CD4-positive, CD25-positive, alpha-beta regulatory T cell (primary cell): ENCODE data around the gene TOP2B. TPM values are rescaled to one million over a fixed set of nuclear protein-coding genes. Genes with fewer than 3 reads are reported as not detected.

Experiments used
- ATAC-seq, 2 donors: fragments of 150-1000 bp; cut with Tn5 transposase; one replicate each; pipeline ENCODE4 v1.10.0; 2021; ENCODE audit warnings: low read depth in 2 of 2, moderate number of reproducible peaks in 2 of 2, moderate library complexity in 1 of 2
- DNase-seq, 3 donors: peaks; one replicate each; pipeline versions ENCODE4 v3.0.0 to v3.0.0-alpha.2; 2012 to 2022; ENCODE audit warnings: mixed read lengths in 1 of 3
- H3K27ac ChIP-seq: one replicate; pipeline ENCODE4 v1.7.0; 2013; ENCODE audit warnings: mild to moderate bottlenecking, low read length; ENCODE audit not compliant: insufficient read depth, poor library complexity, severe bottlenecking
- H3K27me3 ChIP-seq: one replicate; pipeline ENCODE4 v1.7.0; 2013; ENCODE audit warnings: low read length; ENCODE audit not compliant: control insufficient read depth, insufficient read depth
- H3K36me3 ChIP-seq: one replicate; pipeline ENCODE4 v1.7.0; 2013; ENCODE audit warnings: mild to moderate bottlenecking, low read length, moderate library complexity; ENCODE audit not compliant: control insufficient read depth, insufficient read depth
- H3K4me1 ChIP-seq: 2 replicates; pipeline ENCODE4 v1.7.0; 2013; ENCODE audit warnings: mild to moderate bottlenecking, low read length; ENCODE audit not compliant: insufficient read depth, control insufficient read depth, poor library complexity, severe bottlenecking
- H3K4me3 ChIP-seq: one replicate; pipeline ENCODE4 v1.7.0; 2013; ENCODE audit warnings: low read depth, mild to moderate bottlenecking, low read length, moderate library complexity
- H3K9me3 ChIP-seq, 2 experiments: 1 replicate in 1 of 2; 2 replicates in 1 of 2; pipeline ENCODE4 v1.7.0; 2013; ENCODE audit warnings: low read length in 2 of 2, mild to moderate bottlenecking in 1 of 2, moderate library complexity in 1 of 2; ENCODE audit not compliant: control insufficient read depth in 2 of 2
- H3K27ac Mint-ChIP-seq, 3 donors: one replicate each; pipeline ENCODE4 v1.8.0; 2020 to 2022; ENCODE audit warnings: mild to moderate bottlenecking in 3 of 3, mixed read lengths in 3 of 3, moderate library complexity in 2 of 3
- H3K27me3 Mint-ChIP-seq: one replicate; pipeline ENCODE4 v1.8.0; 2022; ENCODE audit warnings: mild to moderate bottlenecking, mixed read lengths
- H3K36me3 Mint-ChIP-seq: one replicate; pipeline ENCODE4 v1.8.0; 2020; ENCODE audit warnings: mixed read lengths
- H3K4me1 Mint-ChIP-seq, 4 donors: one replicate each; pipeline ENCODE4 v1.8.0; 2020 to 2022; ENCODE audit warnings: mixed read lengths in 4 of 4, mild to moderate bottlenecking in 1 of 4
- H3K4me3 Mint-ChIP-seq, 4 donors: one replicate each; pipeline ENCODE4 v1.8.0; 2020 to 2022; ENCODE audit warnings: mild to moderate bottlenecking in 4 of 4, mixed read lengths in 4 of 4, moderate library complexity in 3 of 4
- H3K9me3 Mint-ChIP-seq, 7 donors: one replicate each; pipeline ENCODE4 v1.8.0; 2020 to 2022; ENCODE audit warnings: mixed read lengths in 7 of 7, mild to moderate bottlenecking in 3 of 7, moderate library complexity in 2 of 7
- polyA plus RNA-seq, 4 donors: library from polyadenylated mRNA; unstranded; fragments of 300-500 nt; fragmentation: Illumina TruSeq; gene quantifications; one replicate each; pipeline ENCODE4 v1.2.3, GENCODE V29; 2021
- total RNA-seq: library from RNA; stranded (reverse); gene quantifications from one replicate; pipeline ENCODE4 v1.2.3, GENCODE V29; 2022

Gene TOP2B
- total and polyA plus RNA-seq, 5 donors from 2014 or later, result 52.8 to 107 (median 58.6) TPM

- Mint-ChIP-seq H3K4me1 (no peaks in the 10 kb centered on the region), H3K36me3 (no peaks in the 10 kb centered on the region), H3K27me3 (no peaks in the 10 kb centered on the region), H3K9me3 (peaks cover 0 to 2% (median 0%) of the 10 kb centered on the region in 7 donors), H3K27ac (no peak overlapping the region), H3K4me3 (no peak overlapping the region)
- H3K4me1 ChIP-seq, result no peaks in the 10 kb centered on the region
- no peak for ATAC-seq
- H3K4me3 ChIP-seq, result no peak overlapping the region
- no peaks in the 10 kb centered on the region for H3K36me3 ChIP-seq
- H3K27ac ChIP-seq, result no peak overlapping the region
- no peak for DNase-seq
- no peaks in the 10 kb centered on the region for H3K9me3 ChIP-seq
- H3K27me3 ChIP-seq, result no peaks in the 10 kb centered on the region
Measured at GRCh38 chr3:25555695-25556437, 108.8 kb downstream of the TOP2B start.

DNA sequence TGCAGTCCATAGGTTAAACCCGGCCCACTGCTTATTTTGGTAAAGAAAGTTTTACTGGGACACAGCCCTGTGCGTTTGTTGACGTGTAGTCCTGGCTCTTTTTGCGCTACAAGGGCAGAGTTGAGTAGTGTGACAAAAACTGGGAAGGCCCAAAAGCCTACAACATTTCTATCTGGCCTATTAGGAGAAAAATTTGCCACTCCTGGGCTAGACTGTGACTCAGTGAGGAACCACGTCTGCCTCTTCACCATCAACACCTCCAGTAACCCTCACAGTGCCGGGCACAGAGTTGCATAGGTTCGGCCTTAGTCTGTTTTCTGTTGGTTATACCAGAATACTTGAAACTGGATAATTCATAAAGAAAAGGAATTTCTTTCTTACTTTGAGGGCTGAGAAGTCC lies 110.3 kb downstream of the TOP2B start:
- Mint-ChIP-seq H3K36me3 (no peaks in the 10 kb centered on the region), H3K9me3 (peaks cover 0 to 2% (median 0%) of the 10 kb centered on the region in 7 donors), H3K27me3 (no peaks in the 10 kb centered on the region), H3K27ac (no peak overlapping the region), H3K4me3 (no peak overlapping the region), H3K4me1 (no peaks in the 10 kb centered on the region)
- Histone ChIP-seq H3K27ac (no peak overlapping the region), H3K27me3 (no peaks in the 10 kb centered on the region), H3K4me3 (no peak overlapping the region), H3K36me3 (no peaks in the 10 kb centered on the region), H3K4me1 (no peaks in the 10 kb centered on the region), H3K9me3 (no peaks in the 10 kb centered on the region)
- DNase-seq, result no peak
- no peak for ATAC-seq

DNA sequence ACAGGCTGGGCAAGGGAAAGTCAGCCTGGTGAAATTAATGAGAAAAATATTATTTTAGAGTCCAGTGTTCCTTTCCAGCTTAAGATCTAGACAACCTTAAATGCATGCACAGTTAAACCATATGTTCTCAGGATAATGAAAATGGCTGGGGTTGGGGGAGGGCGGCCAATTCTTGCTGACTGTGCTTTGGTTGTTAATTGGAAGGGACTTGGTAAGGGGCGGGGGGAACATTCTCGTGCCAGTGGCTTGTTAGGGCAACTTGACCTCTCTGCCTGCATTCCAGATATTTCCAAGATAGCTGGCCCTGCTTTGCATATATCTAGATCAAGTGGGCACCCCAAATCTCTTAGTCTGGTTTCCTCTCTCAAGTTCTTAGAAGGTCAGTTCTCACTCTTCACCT lies 112.5 kb downstream of the TOP2B start:
- Histone ChIP-seq H3K4me3 (no peak overlapping the region), H3K27ac (no peak overlapping the region), H3K36me3 (no peaks in the 10 kb centered on the region), H3K4me1 (no peaks in the 10 kb centered on the region), H3K9me3 (no peaks in the 10 kb centered on the region), H3K27me3 (no peaks in the 10 kb centered on the region)
- Mint-ChIP-seq H3K4me3 (no peak overlapping the region), H3K27ac (no peak overlapping the region), H3K4me1 (no peaks in the 10 kb centered on the region), H3K27me3 (no peaks in the 10 kb centered on the region), H3K9me3 (peaks cover 0 to 2% (median 0%) of the 10 kb centered on the region in 7 donors), H3K36me3 (no peaks in the 10 kb centered on the region)
- no peak for ATAC-seq
- DNase-seq, result no peak

GRCh38 chr3:25548836-25549235 lies 115.9 kb downstream of the TOP2B start:
- Histone ChIP-seq H3K36me3 (no peaks in the 10 kb centered on the region), H3K4me1 (no peaks in the 10 kb centered on the region), H3K9me3 (no peaks in the 10 kb centered on the region), H3K4me3 (no peak overlapping the region), H3K27me3 (no peaks in the 10 kb centered on the region), H3K27ac (no peak overlapping the region)
- Mint-ChIP-seq H3K4me1 (no peaks in the 10 kb centered on the region), H3K27ac (no peak overlapping the region), H3K36me3 (no peaks in the 10 kb centered on the region), H3K27me3 (no peaks in the 10 kb centered on the region), H3K9me3 (peaks cover 0 to 3% (median 0%) of the 10 kb centered on the region in 7 donors), H3K4me3 (no peak overlapping the region)
- DNase-seq (no peak), ATAC-seq (no peak)

DNA sequence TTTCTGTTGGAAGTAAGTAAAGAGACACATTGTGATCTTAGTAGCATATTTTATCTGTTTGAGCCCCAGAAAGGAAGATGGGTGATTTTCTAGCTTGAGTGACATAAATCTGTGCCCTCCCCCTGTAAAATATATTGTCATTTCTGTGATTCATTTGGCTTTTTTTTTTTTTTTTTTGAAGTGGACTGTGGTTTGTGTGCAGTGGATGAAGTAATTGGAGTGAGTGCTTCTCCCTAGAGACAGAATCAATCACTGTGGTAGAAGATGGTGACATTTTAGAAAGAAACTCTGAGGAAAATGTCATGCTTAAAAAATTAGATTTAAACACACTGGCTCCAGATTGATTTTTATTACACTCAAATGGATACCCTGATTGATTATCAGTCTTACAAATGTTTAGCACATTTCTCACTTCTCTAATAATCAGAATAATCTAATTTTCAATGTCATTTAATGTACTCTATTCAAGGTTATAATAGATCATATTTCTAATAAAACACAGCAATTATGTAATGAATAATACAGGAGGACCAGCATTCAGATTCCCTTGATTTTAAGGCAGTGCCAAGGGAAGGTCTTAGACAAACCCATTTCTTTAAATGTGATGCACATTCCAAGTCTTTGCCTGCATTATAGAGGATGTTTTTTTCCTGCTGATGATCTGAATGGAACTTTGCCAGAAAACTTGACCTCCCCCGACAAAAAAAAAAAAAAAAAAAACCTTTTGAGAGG lies 116.6 kb downstream of the TOP2B start:
- Histone ChIP-seq H3K4me3 (no peak overlapping the region), H3K27me3 (no peaks in the 10 kb centered on the region), H3K9me3 (no peaks in the 10 kb centered on the region), H3K4me1 (no peaks in the 10 kb centered on the region), H3K36me3 (no peaks in the 10 kb centered on the region), H3K27ac (no peak overlapping the region)
- Mint-ChIP-seq H3K27ac (peak overlapping the region in 1 of 3 donors; percentile 10), H3K4me3 (no peak overlapping the region), H3K27me3 (no peaks in the 10 kb centered on the region), H3K36me3 (no peaks in the 10 kb centered on the region), H3K9me3 (peaks cover 0 to 3% (median 0%) of the 10 kb centered on the region in 7 donors), H3K4me1 (no peaks in the 10 kb centered on the region)
- DNase-seq (no peak), ATAC-seq (no peak)

Other genes starting within 250 kb of the TOP2B start
- gene RARB, start 236.6 kb downstream of the TOP2B start, total RNA-seq, result not detected
- gene RARB, start 236.6 kb downstream of the TOP2B start, polyA plus RNA-seq, result under 1 TPM in 2 of 4 donors, not detected in 2; 0.12 to 0.20 TPM
- gene NGLY1, start 118.5 kb upstream of the TOP2B start, total RNA-seq, result 71.7 TPM
- 10 to 100 TPM; 36.8 to 45.0 (median 41.5) TPM for gene NGLY1, start 118.5 kb upstream of the TOP2B start, polyA plus RNA-seq
- gene OXSM, start 125.2 kb upstream of the TOP2B start, total RNA-seq, result 6.6 TPM
- 10 to 100 TPM in 3 of 4 donors, 1 to 10 TPM in 1; 9.0 to 17.4 (median 15.5) TPM for gene OXSM, start 125.2 kb upstream of the TOP2B start, polyA plus RNA-seq